ENCODE results near the gene RAET1E.
"Not testable (repeated sequence)": the region's sequence is repeated elsewhere in the genome, so short reads cannot be mapped to it uniquely, and the experiment has no call there.

Gene RAET1E

GRCh38 chr6:149908480-149908879 lies 10.6 kb upstream of the RAET1E start:
- FAIRE-seq = not testable (repeated sequence)

- FAIRE-seq = no peak
These were observed 9.4 kb upstream of the RAET1E start for GRCh38 chr6:149907317-149907716.

- FAIRE-seq = no peak
These were observed 8.5 kb upstream of the RAET1E start for GRCh38 chr6:149906405-149906804.

GRCh38 chr6:149905911-149906371 lies 8.0 kb upstream of the RAET1E start:
- no peak for FAIRE-seq

GRCh38 chr6:149905371-149905910 lies 7.5 kb upstream of the RAET1E start:
- no peak for FAIRE-seq

- FAIRE-seq = no peak
These were observed 6.9 kb upstream of the RAET1E start for GRCh38 chr6:149904661-149905370.

- no peak for FAIRE-seq
These were observed 6.2 kb upstream of the RAET1E start for GRCh38 chr6:149903938-149904611.

- FAIRE-seq = no peak
These were observed 3.7 kb upstream of the RAET1E start for GRCh38 chr6:149901444-149902140.

- no peak for FAIRE-seq
These were observed 2.9 kb upstream of the RAET1E start for GRCh38 chr6:149900620-149901443.

GRCh38 chr6:149899926-149900619 lies 2.2 kb upstream of the RAET1E start:
- no peak for FAIRE-seq

GRCh38 chr6:149899486-149899885 lies 1.6 kb upstream of the RAET1E start:
- no peak for FAIRE-seq

- FAIRE-seq = no peak
These were observed 1.1 kb upstream of the RAET1E start for GRCh38 chr6:149898966-149899365.

GRCh38 chr6:149897015-149897697 lies 757 bp downstream of the RAET1E start:
- FAIRE-seq = no peak

- FAIRE-seq = no peak
These were observed 1.4 kb downstream of the RAET1E start for GRCh38 chr6:149896491-149896890.

- no peak for FAIRE-seq
These were observed 2.1 kb downstream of the RAET1E start for GRCh38 chr6:149895833-149896271.

- no peak for FAIRE-seq
These were observed 2.8 kb downstream of the RAET1E start for GRCh38 chr6:149895048-149895590.

GRCh38 chr6:149891864-149892263 lies 6.0 kb downstream of the RAET1E start:
- FAIRE-seq = not testable (repeated sequence)

GRCh38 chr6:149891259-149891658 lies 6.7 kb downstream of the RAET1E start:
- no peak for FAIRE-seq

- no peak for FAIRE-seq
These were observed 7.3 kb downstream of the RAET1E start for GRCh38 chr6:149890629-149891045.

GRCh38 chr6:149889326-149889725 lies 8.6 kb downstream of the RAET1E start:
- no peak for FAIRE-seq

- FAIRE-seq = no peak
These were observed 9.3 kb downstream of the RAET1E start for GRCh38 chr6:149888659-149889058.

Data from TTC549 (cell line).